ENCODE results near the gene SLC35B3. TPM values are rescaled to one million over a fixed set of nuclear protein-coding genes. Genes with fewer than 3 reads are reported as not detected.

Gene SLC35B3
- total and polyA plus RNA-seq, 2 of the 8 experiments (the other 6 are each of a cell fraction or from before 2014, with no cell fraction given), result 5.5 to 9.8 TPM

- Histone ChIP-seq H3K27me3 (replicated peaks in 1 of 4; ENCODE audit: control insufficient read depth in 3 of 4, extremely low read depth in 1 of 4, insufficient read depth in 3 of 4, low read length in 3 of 4) (no peaks in the 10 kb centered on the region; a peak in 1 of 7 replicates), H4K91ac (replicated peaks; ENCODE audit: insufficient read length, low read length) (no peak overlapping the region), H2BK15ac (ENCODE audit: low read length) (no peak overlapping the region), H3K56ac (replicated peaks; ENCODE audit: insufficient read length, low read depth, low read length) (no peak overlapping the region), H3K79me2 (ENCODE audit: control insufficient read depth in 1 of 2, insufficient read depth in 2 of 2, low read length in 2 of 2) (peaks cover 0 to 25% of the 10 kb centered on the region in 2 experiments; a peak in 3 of 4 replicates), H2BK12ac (ENCODE audit: low read depth, low read length) (no peak overlapping the region), H3K79me1 (ENCODE audit: low read depth, low read length) (no peaks in the 10 kb centered on the region), H3K23me2 (ENCODE audit: low read depth, low read length) (peaks cover 4% of the 10 kb centered on the region; the same call in 1 of the 2 replicates), H2AK5ac (ENCODE audit: low read depth, low read length) (no peak overlapping the region), H4K8ac (ENCODE audit: extremely low read depth, insufficient read depth, low read length) (no peak overlapping the region), H4K20me1 (replicated peaks in 1 of 2; ENCODE audit: control insufficient read depth in 1 of 2, insufficient read depth in 2 of 2, low read length in 2 of 2) (no peaks in the 10 kb centered on the region), H2BK5ac (ENCODE audit: low read depth, low read length) (no peak overlapping the region), H4K5ac (ENCODE audit: insufficient read length, low read depth, low read length) (no peak overlapping the region), H3K18ac (ENCODE audit: extremely low read depth, low read length) (no peak overlapping the region), H2AFZ (ENCODE audit: low read length) (no peak overlapping the region), H3K14ac (ENCODE audit: insufficient read length) (no peak overlapping the region), H3K4me3 (ENCODE audit: extremely low read depth in 1 of 4, insufficient read depth in 2 of 4, low read depth in 3 of 4, low read length in 4 of 4) (no peak overlapping the region), H3K27ac (ENCODE audit: low read depth, low read length) (no peak overlapping the region), H3K4me2 (ENCODE audit: insufficient read depth in 1 of 2, low read depth in 2 of 2, low read length in 2 of 2) (no peak overlapping the region; a peak in 1 of 4 replicates), H3K9me3 (ENCODE audit: insufficient read depth in 2 of 2, low read depth in 1 of 2, low read length in 1 of 2) (no peaks in the 10 kb centered on the region), H3K4me1 (replicated peaks in 1 of 4; ENCODE audit: control insufficient read depth in 3 of 4, insufficient read depth in 4 of 4, low read length in 3 of 4) (peaks cover 0 to 1% (median 0%) of the 10 kb centered on the region in 4 experiments; a peak in 3 of 7 replicates), H3K9ac (replicated peaks in 1 of 4; ENCODE audit: extremely low read depth in 1 of 4, low read depth in 3 of 4, low read length in 3 of 4) (no peak overlapping the region), H3K36me3 (ENCODE audit: control insufficient read depth in 2 of 4, insufficient read depth in 4 of 4, low read length in 3 of 4) (peaks cover 0 to 6% (median 0%) of the 10 kb centered on the region in 4 experiments; a peak in 1 of 8 replicates), H3K4ac (replicated peaks; ENCODE audit: insufficient read length, low read depth, low read length) (no peak overlapping the region), H3K23ac (ENCODE audit: insufficient read length) (no peak overlapping the region), H2BK20ac (ENCODE audit: low read length) (no peak overlapping the region), H2BK120ac (replicated peaks; ENCODE audit: low read depth, low read length) (no peak overlapping the region)
- TF ChIP-seq E2F6 (IDR thresholded peaks at IDR 0.05), result no peak
- TF ChIP-seq HDAC6 (IDR thresholded peaks at IDR 0.05; ENCODE audit: low read depth, low read length), result no peak
- no peak for TF ChIP-seq SIN3A (conservative IDR thresholded peaks at IDR 0.05 in 1 of 2, IDR thresholded peaks at IDR 0.05 in 1 of 2; ENCODE audit: low read depth in 1 of 2, low read length in 2 of 2)
- TF ChIP-seq CTCF (IDR thresholded peaks at IDR 0.05; ENCODE audit: control extremely low read depth in 1 of 3, insufficient read depth in 1 of 3, low read depth in 1 of 3, low read length in 3 of 3), result no peak
- TF ChIP-seq SP1 (IDR thresholded peaks at IDR 0.05; ENCODE audit: low read depth, low read length), result no peak
- POLR2A ChIA-PET (ENCODE audit: partially characterized antibody), result no interaction called here
- 92% methylated on average over 2 of the region's 2 CpGs; no CpG with 5 or more reads in 1 of the 2 experiments for WGBS, 2 experiments (ENCODE audit: extremely low coverage in 1 of 2, insufficient coverage in 1 of 2, insufficient read length in 1 of 2, insufficient replicate concordance in 2 of 2, low coverage in 1 of 2, low lambda C conversion rate in 2 of 2, missing lambda C conversion rate in 1 of 2)
- no peak for DNase-seq (ENCODE audit: low read depth in 1 of 2, low spot score in 2 of 2)
- no peak for FAIRE-seq
- CTCF ChIA-PET (ENCODE audit: partially characterized antibody), result no interaction called here
Observed at GRCh38 chr6:8432614-8433013, 2.7 kb downstream of the SLC35B3 start.

Measured in H1 (cell line).